H1 (cell line): Measurements from ENCODE around the gene ONECUT3. TPM values are rescaled to one million over a fixed set of nuclear protein-coding genes. Genes with fewer than 3 reads are reported as not detected.

Experiments used
- CTCF ChIA-PET: fragments of 300-600 bp; sonication (Branson Sonifier 250); formaldehyde crosslinking; loops from one replicate; lab custom pipeline; 2021; ENCODE audit not compliant: partially characterized antibody; lab: Charles Lee
- POLR2A ChIA-PET: fragments of 300-600 bp; sonication (Branson Sonifier 250); formaldehyde crosslinking; loops from one replicate; lab custom pipeline; 2021; ENCODE audit warnings: inconsistent platforms; ENCODE audit not compliant: partially characterized antibody; lab: Charles Lee
- DNase-seq, 2 experiments: peaks; one replicate each; pipeline versions ENCODE4 v3.0.0 to v3.0.0-alpha.2; 2010 to 2022; ENCODE audit warnings: low spot score in 2 of 2, low read depth in 1 of 2, mixed read lengths in 1 of 2
- FAIRE-seq: peaks from 2 replicates; lab custom pipeline; 2011; peaks lifted over from hg19 to GRCh38; lab: Jason Lieb, UNC
- H2AFZ ChIP-seq: 2 replicates; pipeline ENCODE4 v1.8.1; 2012; ENCODE audit warnings: low read length, inconsistent platforms
- H2AK5ac ChIP-seq: 2 replicates; pipeline ENCODE4 v1.6.1; 2013; ENCODE audit warnings: low read depth, low read length
- H2BK120ac ChIP-seq: replicated peaks from 2 replicates; pipeline ENCODE3; 2013; ENCODE audit warnings: low read depth, low read length, inconsistent platforms
- H2BK12ac ChIP-seq: 2 replicates; pipeline ENCODE4 v1.6.1; 2013; ENCODE audit warnings: low read depth, low read length
- H2BK15ac ChIP-seq: 2 replicates; pipeline ENCODE4 v1.6.1; 2013; ENCODE audit warnings: low read length
- H2BK20ac ChIP-seq: 2 replicates; pipeline ENCODE4 v1.6.1; 2013; ENCODE audit warnings: low read length
- H2BK5ac ChIP-seq: 2 replicates; pipeline ENCODE4 v1.6.1; 2013; ENCODE audit warnings: low read depth, low read length
- H3K14ac ChIP-seq: 2 replicates; pipeline ENCODE4 v1.6.1; 2013; ENCODE audit warnings: inconsistent platforms; ENCODE audit not compliant: insufficient read length
- H3K18ac ChIP-seq: 2 replicates; pipeline ENCODE4 v1.6.1; 2013; ENCODE audit warnings: low read length; ENCODE audit errors: extremely low read depth
- H3K23ac ChIP-seq: 2 replicates; pipeline ENCODE4 v1.6.1; 2013; ENCODE audit warnings: inconsistent platforms; ENCODE audit not compliant: insufficient read length
- H3K23me2 ChIP-seq: 2 replicates; pipeline ENCODE4 v1.6.1; 2013; ENCODE audit warnings: low read depth, low read length
- H3K27ac ChIP-seq: 2 replicates; pipeline ENCODE4 v1.6.1; 2011; ENCODE audit warnings: low read depth, low read length, inconsistent platforms
- H3K27me3 ChIP-seq, 4 experiments: replicated peaks in 1 of 4; 1 replicate in 1 of 4; 2 replicates in 3 of 4; pipeline versions ENCODE4 v1.6.1 to v1.8.1; 2011 to 2013; ENCODE audit warnings: low read length in 3 of 4, mild to moderate bottlenecking in 3 of 4, inconsistent platforms in 2 of 4, mixed read lengths in 2 of 4, moderate library complexity in 1 of 4; ENCODE audit not compliant: control insufficient read depth in 3 of 4, insufficient read depth in 3 of 4; ENCODE audit errors: extremely low read depth in 1 of 4
- H3K36me3 ChIP-seq, 4 experiments: 2 replicates each; pipeline versions ENCODE4 v1.6.1 to v1.8.1; 2011 to 2013; ENCODE audit warnings: mild to moderate bottlenecking in 4 of 4, low read length in 3 of 4, moderate library complexity in 2 of 4, control low read depth in 1 of 4, inconsistent platforms in 1 of 4; ENCODE audit not compliant: insufficient read depth in 4 of 4, control insufficient read depth in 2 of 4
- H3K4ac ChIP-seq: replicated peaks from 2 replicates; pipeline ENCODE3; 2013; ENCODE audit warnings: low read length, low read depth, mixed read lengths, inconsistent platforms; ENCODE audit not compliant: insufficient read length
- H3K4me1 ChIP-seq, 4 experiments: replicated peaks in 1 of 4; 1 replicate in 1 of 4; 2 replicates in 3 of 4; pipeline versions ENCODE4 v1.6.1 to v1.8.1; 2011 to 2013; ENCODE audit warnings: low read length in 3 of 4, inconsistent platforms in 2 of 4, mixed read lengths in 1 of 4; ENCODE audit not compliant: insufficient read depth in 4 of 4, control insufficient read depth in 3 of 4
- H3K4me2 ChIP-seq, 2 experiments: 2 replicates each; pipeline versions ENCODE4 v1.6.1 to v1.8.1; 2011 to 2013; ENCODE audit warnings: low read depth in 2 of 2, low read length in 2 of 2, control low read depth in 1 of 2, inconsistent platforms in 1 of 2, mild to moderate bottlenecking in 1 of 2; ENCODE audit not compliant: insufficient read depth in 1 of 2
- H3K4me3 ChIP-seq, 4 experiments: fragments of 200-600, 300-600 bp in 1 of 4; sonication (generic), shearing (Covaris generic), sonication (Bioruptor Twin) in 1 of 4; 2 replicates each; pipeline versions ENCODE4 v1.5.1 to v1.8.1; 2011 to 2016; ENCODE audit warnings: low read length in 4 of 4, low read depth in 3 of 4, control low read depth in 2 of 4, inconsistent platforms in 2 of 4, mild to moderate bottlenecking in 2 of 4, mixed read lengths in 1 of 4, moderate library complexity in 1 of 4; ENCODE audit not compliant: insufficient read depth in 2 of 4; ENCODE audit errors: extremely low read depth in 1 of 4
- H3K56ac ChIP-seq: replicated peaks from 2 replicates; pipeline ENCODE3; 2013; ENCODE audit warnings: low read depth, mild to moderate bottlenecking, mixed read lengths, low read length, inconsistent platforms; ENCODE audit not compliant: insufficient read length
- H3K79me1 ChIP-seq: 2 replicates; pipeline ENCODE4 v1.6.1; 2013; ENCODE audit warnings: low read depth, low read length, control low read depth
- H3K79me2 ChIP-seq, 2 experiments: 2 replicates each; pipeline versions ENCODE4 v1.6.1 to v1.8.1; 2012 to 2013; ENCODE audit warnings: low read length in 2 of 2, mild to moderate bottlenecking in 2 of 2, inconsistent platforms in 1 of 2; ENCODE audit not compliant: insufficient read depth in 2 of 2, control insufficient read depth in 1 of 2
- H3K9ac ChIP-seq, 4 experiments: replicated peaks in 1 of 4; 1 replicate in 1 of 4; 2 replicates in 3 of 4; pipeline versions ENCODE4 v1.6.1 to v1.8.1; 2011 to 2013; ENCODE audit warnings: low read depth in 3 of 4, low read length in 3 of 4, control low read depth in 2 of 4, mild to moderate bottlenecking in 2 of 4, moderate library complexity in 2 of 4, inconsistent platforms in 1 of 4; ENCODE audit errors: extremely low read depth in 1 of 4
- H3K9me3 ChIP-seq, 2 experiments: 2 replicates each; pipeline versions ENCODE4 v1.6.1 to v1.8.1; 2012 to 2013; ENCODE audit warnings: mild to moderate bottlenecking in 2 of 2, moderate library complexity in 2 of 2, control low read depth in 1 of 2, inconsistent platforms in 1 of 2, low read depth in 1 of 2, low read length in 1 of 2, mixed read lengths in 1 of 2; ENCODE audit not compliant: insufficient read depth in 2 of 2
- H4K20me1 ChIP-seq, 2 experiments: replicated peaks in 1 of 2; 2 replicates each; pipeline versions ENCODE3 to v1.8.1; 2011 to 2013; ENCODE audit warnings: inconsistent platforms in 2 of 2, low read length in 2 of 2, mild to moderate bottlenecking in 1 of 2; ENCODE audit not compliant: insufficient read depth in 2 of 2, control insufficient read depth in 1 of 2
- H4K5ac ChIP-seq: 2 replicates; pipeline ENCODE4 v1.6.1; 2013; ENCODE audit warnings: low read length, low read depth, mixed read lengths, inconsistent platforms; ENCODE audit not compliant: insufficient read length
- H4K8ac ChIP-seq: 2 replicates; pipeline ENCODE4 v1.8.0; 2013; ENCODE audit warnings: mild to moderate bottlenecking, moderate library complexity, low read length, inconsistent platforms; ENCODE audit not compliant: insufficient read depth; ENCODE audit errors: extremely low read depth
- H4K91ac ChIP-seq: replicated peaks from 2 replicates; pipeline ENCODE3; 2013; ENCODE audit warnings: low read length, mixed read lengths, inconsistent platforms; ENCODE audit not compliant: insufficient read length
- CREB1 ChIP-seq: IDR thresholded peaks from 2 replicates; pipeline ENCODE4 v1.6.1; 2012; ENCODE audit warnings: inconsistent platforms
- CTCF ChIP-seq, 3 experiments: IDR thresholded peaks; 1 replicate in 2 of 3; 2 replicates in 1 of 3; pipeline versions ENCODE4 v1.5.1 to v1.6.1; 2011; ENCODE audit warnings: low read length in 3 of 3, mild to moderate bottlenecking in 3 of 3, inconsistent platforms in 2 of 3, low read depth in 1 of 3, moderate library complexity in 1 of 3; ENCODE audit not compliant: insufficient read depth in 1 of 3; ENCODE audit errors: control extremely low read depth in 1 of 3
- EZH2 ChIP-seq: fragments of 200-600 bp; sonication (generic); IDR thresholded peaks from 2 replicates; pipeline ENCODE4 v1.7.1; 2012; ENCODE audit warnings: low read depth, mild to moderate bottlenecking, moderate library complexity, low read length, inconsistent platforms; ENCODE audit not compliant: severe bottlenecking
- PHF8 ChIP-seq: fragments of 200-600 bp; sonication (generic); conservative IDR thresholded peaks from 2 replicates; pipeline ENCODE4 v1.7.1; 2012; ENCODE audit warnings: low read depth, mild to moderate bottlenecking, inconsistent platforms, low read length, moderate library complexity
- POLR2A ChIP-seq, 2 experiments: IDR thresholded peaks; 1 replicate in 1 of 2; 2 replicates in 1 of 2; pipeline ENCODE4 v1.6.1; 2011; ENCODE audit warnings: low read depth in 2 of 2, low read length in 2 of 2, mild to moderate bottlenecking in 2 of 2; ENCODE audit errors: control extremely low read depth in 1 of 2
- SP1 ChIP-seq: IDR thresholded peaks from 2 replicates; pipeline ENCODE4 v1.6.1; 2011; ENCODE audit warnings: low read depth, low read length
- WGBS, 2 experiments: shearing (Covaris generic) in 1 of 2; methylation state at CpG; one replicate each; pipeline versions ENCODE4 v1.1.6 to v1.1.7; 2013 to 2015; ENCODE audit warnings: low lambda C conversion rate in 2 of 2, mixed read lengths in 2 of 2, inconsistent platforms in 1 of 2, low coverage in 1 of 2, missing lambda C conversion rate in 1 of 2; ENCODE audit not compliant: insufficient replicate concordance in 2 of 2, insufficient coverage in 1 of 2, insufficient read length in 1 of 2; ENCODE audit errors: extremely low coverage in 1 of 2, missing lambda C conversion rate in 1 of 2; 5-methylcytosine and 5-hydroxymethylcytosine counted together
- long read RNA-seq, 2 experiments: library from RNA in 1 of 2; library from capped mRNA in 1 of 2; stranded (forward); transcript quantifications; one replicate each; pipeline ENCODE4 v2.0.0, GENCODE V29; 2021; ENCODE audit warnings: inconsistent platforms in 1 of 2
- polyA minus RNA-seq, 3 experiments: library from RNA; depleted of rRNA, polyadenylated mRNA; stranded (reverse); fragments of >200 nt; gene quantifications; 1 replicate in 2 of 3; 2 replicates in 1 of 3; pipeline ENCODE4 v1.2.3, GENCODE V29; 2011
- polyA plus RNA-seq, 7 experiments: library from polyadenylated mRNA; depleted of rRNA in 3 of 7; stranded (reverse) in 5 of 7; unstranded in 2 of 7; fragments of >200 nt in 5 of 7; fragments of 200-250 nt in 2 of 7; gene quantifications; 1 replicate in 5 of 7; 2 replicates in 1 of 7; 4 replicates in 1 of 7; pipeline versions ENCODE4 v1.2.1 to v1.2.3, GENCODE V29; 2011 to 2013; ENCODE audit warnings: missing spikeins in 2 of 7, mixed read lengths in 2 of 7
- total RNA-seq: library from RNA; stranded (reverse); fragmentation: NEBNext Ultra II Directional; extraction: Animal tissue kit (Norgen Biotek cat#: 25700); gene quantifications from 2 replicates; pipeline ENCODE4 v1.2.1, GENCODE V29; 2021

The ONECUT3 gene
- total RNA-seq (not detected in 2 replicates), polyA plus RNA-seq (2011; rRNA removed) (not detected in 2 replicates), polyA minus RNA-seq (2011; rRNA and poly(A)+ RNA removed) (not detected in 2 replicates)
- not detected for polyA plus RNA-seq (2011; cell fraction: cytosol; rRNA removed)
- polyA plus RNA-seq (2011; cell fraction: nucleus; rRNA removed) = not detected
- polyA plus RNA-seq (2012, experiment 1 of 2) = 0.04 TPM in 1 of 4 replicates, not detected in the others
- 0.01 TPM for polyA plus RNA-seq (2012, experiment 2 of 2)
- polyA plus RNA-seq (2013, experiment 1 of 2) = not detected
- not detected for polyA plus RNA-seq (2013, experiment 2 of 2)
- not detected for polyA minus RNA-seq (2011; cell fraction: cytosol; rRNA and poly(A)+ RNA removed)
- polyA minus RNA-seq (2011; cell fraction: nucleus; rRNA and poly(A)+ RNA removed) = not detected
- long read RNA-seq, experiment 1 = 0 reads
- long read RNA-seq, experiment 2 = 0 reads

- 5% methylated on average over 22 of the region's 77 CpGs; no CpG with 5 or more reads in 1 of the 2 experiments for WGBS, 2 experiments
- peaks cover 0 to 48% (median 17%) of the 10 kb centered on the region in 4 experiments; a peak in 6 of 7 replicates for H3K4me1 ChIP-seq
- H3K27ac ChIP-seq = no peak within 1 kb of the TSS
- H4K5ac ChIP-seq = no peak within 1 kb of the TSS
- H3K4me3 ChIP-seq = peak within 1 kb of the TSS in 1 of 4 experiments; percentile 19; a peak in 1 of 8 replicates
- H3K56ac ChIP-seq = no peak within 1 kb of the TSS
- H3K4ac ChIP-seq = no peak within 1 kb of the TSS
- H4K20me1 ChIP-seq = peaks cover 14 to 23% of the 10 kb centered on the region in 2 experiments
- H2BK120ac ChIP-seq = no peak within 1 kb of the TSS
- no peak within 1 kb of the TSS for H2BK12ac ChIP-seq
- H3K36me3 ChIP-seq = peaks cover 0 to 34% (median 0%) of the 10 kb centered on the region in 4 experiments; a peak in 1 of 8 replicates
- H2BK15ac ChIP-seq = no peak within 1 kb of the TSS
- H2AK5ac ChIP-seq = no peak within 1 kb of the TSS
- FAIRE-seq (no peak), DNase-seq (peak in 1 of 2 experiments; percentile 63)
- H3K9ac ChIP-seq = no peak within 1 kb of the TSS
- no peak within 1 kb of the TSS for H3K18ac ChIP-seq
- H3K27me3 ChIP-seq = peaks cover 98 to 100% (median 99%) of the 10 kb centered on the region in 4 experiments
- H3K23ac ChIP-seq = no peak within 1 kb of the TSS
- H3K23me2 ChIP-seq = no peaks in the 10 kb centered on the region; the same call in 1 of the 2 replicates
- no peaks in the 10 kb centered on the region; a peak in 1 of 4 replicates for H3K9me3 ChIP-seq
- peak within 1 kb of the TSS in 1 of 2 experiments; percentile 55; a peak in 2 of 4 replicates for H3K4me2 ChIP-seq
- H4K91ac ChIP-seq = no peak within 1 kb of the TSS
- no peaks in the 10 kb centered on the region for H3K79me1 ChIP-seq
- POLR2A ChIA-PET = interaction anchor here (1.2 to 4.7 kb wide), 2 partner anchors 7 to 83 kb away, joined by 5 to 19 read pairs; no protein-coding TSS in a partner anchor
- no peaks in the 10 kb centered on the region for H3K79me2 ChIP-seq
- H2AFZ ChIP-seq = no peak within 1 kb of the TSS
- CTCF ChIA-PET = interaction anchor here (1.2 to 2.3 kb wide), 2 partner anchors 20 to 80 kb away, joined by 3 to 12 read pairs; no protein-coding TSS in a partner anchor
- H2BK5ac ChIP-seq = no peak within 1 kb of the TSS
- peak within 1 kb of the TSS; percentile 48; the same call in 1 of the 2 replicates for H2BK20ac ChIP-seq
- no peak within 1 kb of the TSS for H4K8ac ChIP-seq
- H3K14ac ChIP-seq = no peak within 1 kb of the TSS
- TF ChIP-seq CTCF (IDR thresholded peaks at IDR 0.05; ENCODE audit: control extremely low read depth in 1 of 3, insufficient read depth in 1 of 3, low read depth in 1 of 3, low read length in 3 of 3) (peak in 1 of 3 experiments; percentile 1; a peak in 1 of 4 replicates), PHF8 (no peak), SP1 (no peak), CREB1 (0 out of 2 replicates have a peak, but pooled peaks have one; percentile 24), EZH2 (peak; percentile 87), POLR2A (IDR thresholded peaks at IDR 0.05; ENCODE audit: control extremely low read depth in 1 of 2, low read depth in 2 of 2, low read length in 2 of 2) (no peak)
These were observed at the start of gene ONECUT3 for GRCh38 chr19:1752757-1753728. Gene ONECUT3 (plus strand): TSS chr19:1753506. CDS start chr19:1753663, 157 bp downstream.
